ENCODE data around the gene CXCL3.

CXCL3 gene

DNA sequence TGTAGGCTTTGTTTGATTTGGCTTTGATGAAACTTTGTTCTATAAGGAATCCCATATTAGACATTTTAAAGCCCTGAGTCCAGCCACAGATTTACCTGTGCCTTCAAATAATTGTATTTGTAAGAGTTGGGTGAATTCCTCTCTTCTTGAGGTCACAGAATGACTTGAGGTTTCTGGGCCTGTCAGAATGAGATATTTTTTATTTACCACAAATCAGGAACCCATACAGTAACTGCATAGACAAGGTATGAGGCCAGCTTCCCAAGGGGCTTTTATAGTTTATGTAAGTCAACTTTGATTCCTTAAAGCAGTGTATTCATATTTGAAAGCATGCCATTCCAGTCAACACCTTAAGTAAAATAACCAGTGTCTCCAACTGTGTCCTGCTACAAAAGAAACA lies 29.1 kb upstream of the CXCL3 start:
- H3K9me3 ChIP-seq (ENCODE audit: control insufficient read depth, low read length) = no peaks in the 10 kb centered on the region
- H3K27me3 ChIP-seq (ENCODE audit: control insufficient read depth, insufficient read depth, low read length, poor library complexity, severe bottlenecking) = no peaks in the 10 kb centered on the region
- no peaks in the 10 kb centered on the region for H3K36me3 ChIP-seq (ENCODE audit: control insufficient read depth, insufficient read depth, low read length)
- H3K4me1 ChIP-seq (ENCODE audit: control insufficient read depth, insufficient read depth, low read length) = no peaks in the 10 kb centered on the region
- no peak overlapping the region for H3K27ac ChIP-seq (ENCODE audit: insufficient read depth, low read depth, low read length, poor library complexity, severe bottlenecking)
- no peak overlapping the region for H3K4me3 ChIP-seq (ENCODE audit: insufficient read depth, low read depth, low read length)

DNA sequence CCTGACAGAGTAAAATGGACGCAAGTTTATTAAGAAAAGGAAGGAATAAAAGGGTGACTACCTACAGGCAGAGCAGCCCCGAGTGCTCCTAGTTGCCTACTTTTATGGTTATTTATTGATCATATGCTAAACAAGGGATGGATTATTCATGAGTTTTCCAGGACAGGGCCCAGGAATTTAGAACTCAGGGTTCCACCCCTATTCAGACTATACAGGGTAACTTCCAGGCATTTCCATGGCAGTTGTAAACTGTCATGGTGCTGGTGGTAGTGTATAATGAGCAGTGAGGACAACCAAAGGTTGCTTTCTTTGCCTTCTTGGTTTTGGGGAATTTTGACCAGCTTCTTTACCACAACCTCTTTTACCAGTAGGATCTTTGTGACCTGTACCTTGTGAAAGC lies 27.7 kb upstream of the CXCL3 start:
- Histone ChIP-seq H3K27ac (ENCODE audit: insufficient read depth, low read depth, low read length, poor library complexity, severe bottlenecking) (no peak overlapping the region), H3K36me3 (ENCODE audit: control insufficient read depth, insufficient read depth, low read length) (no peaks in the 10 kb centered on the region), H3K27me3 (ENCODE audit: control insufficient read depth, insufficient read depth, low read length, poor library complexity, severe bottlenecking) (no peaks in the 10 kb centered on the region), H3K4me1 (ENCODE audit: control insufficient read depth, insufficient read depth, low read length) (no peaks in the 10 kb centered on the region), H3K9me3 (ENCODE audit: control insufficient read depth, low read length) (no peaks in the 10 kb centered on the region), H3K4me3 (ENCODE audit: insufficient read depth, low read depth, low read length) (no peak overlapping the region)
- 92 to 95% methylated on average over 2 of the region's 2 CpGs for WGBS, 2 experiments

- WGBS, 2 experiments = 80 to 91% methylated on average over 5 to 6 of the region's 6 CpGs
- H3K27me3 ChIP-seq (ENCODE audit: control insufficient read depth, insufficient read depth, low read length, poor library complexity, severe bottlenecking) = no peaks in the 10 kb centered on the region
Observed at GRCh38 chr4:74065115-74065642, 26.7 kb upstream of the CXCL3 start.

GRCh38 chr4:74063859-74064258 lies 25.4 kb upstream of the CXCL3 start:
- H3K4me3 ChIP-seq (ENCODE audit: insufficient read depth, low read depth, low read length) = no peak overlapping the region
- no peaks in the 10 kb centered on the region for H3K36me3 ChIP-seq (ENCODE audit: control insufficient read depth, insufficient read depth, low read length)
- no peaks in the 10 kb centered on the region for H3K27me3 ChIP-seq (ENCODE audit: control insufficient read depth, insufficient read depth, low read length, poor library complexity, severe bottlenecking)
- H3K9me3 ChIP-seq (ENCODE audit: control insufficient read depth, low read length) = no peaks in the 10 kb centered on the region
- no peaks in the 10 kb centered on the region for H3K4me1 ChIP-seq (ENCODE audit: control insufficient read depth, insufficient read depth, low read length)
- no peak overlapping the region for H3K27ac ChIP-seq (ENCODE audit: insufficient read depth, low read depth, low read length, poor library complexity, severe bottlenecking)
- 89 to 100% methylated on average over 1 of the region's 1 CpG for WGBS, 2 experiments

More at GRCh38 chr4:74065115-74065642, 26.7 kb upstream of the CXCL3 start:
- Histone ChIP-seq H3K9me3 (ENCODE audit: control insufficient read depth, low read length) (no peaks in the 10 kb centered on the region), H3K36me3 (ENCODE audit: control insufficient read depth, insufficient read depth, low read length) (no peaks in the 10 kb centered on the region), H3K4me3 (ENCODE audit: insufficient read depth, low read depth, low read length) (no peak overlapping the region), H3K4me1 (ENCODE audit: control insufficient read depth, insufficient read depth, low read length) (no peaks in the 10 kb centered on the region), H3K27ac (ENCODE audit: insufficient read depth, low read depth, low read length, poor library complexity, severe bottlenecking) (no peak overlapping the region)

GRCh38 chr4:74062953-74063352 lies 24.5 kb upstream of the CXCL3 start:
- Histone ChIP-seq H3K4me3 (ENCODE audit: insufficient read depth, low read depth, low read length) (no peak overlapping the region), H3K36me3 (ENCODE audit: control insufficient read depth, insufficient read depth, low read length) (no peaks in the 10 kb centered on the region), H3K4me1 (ENCODE audit: control insufficient read depth, insufficient read depth, low read length) (no peaks in the 10 kb centered on the region), H3K27me3 (ENCODE audit: control insufficient read depth, insufficient read depth, low read length, poor library complexity, severe bottlenecking) (no peaks in the 10 kb centered on the region), H3K27ac (ENCODE audit: insufficient read depth, low read depth, low read length, poor library complexity, severe bottlenecking) (no peak overlapping the region), H3K9me3 (ENCODE audit: control insufficient read depth, low read length) (no peaks in the 10 kb centered on the region)

DNA sequence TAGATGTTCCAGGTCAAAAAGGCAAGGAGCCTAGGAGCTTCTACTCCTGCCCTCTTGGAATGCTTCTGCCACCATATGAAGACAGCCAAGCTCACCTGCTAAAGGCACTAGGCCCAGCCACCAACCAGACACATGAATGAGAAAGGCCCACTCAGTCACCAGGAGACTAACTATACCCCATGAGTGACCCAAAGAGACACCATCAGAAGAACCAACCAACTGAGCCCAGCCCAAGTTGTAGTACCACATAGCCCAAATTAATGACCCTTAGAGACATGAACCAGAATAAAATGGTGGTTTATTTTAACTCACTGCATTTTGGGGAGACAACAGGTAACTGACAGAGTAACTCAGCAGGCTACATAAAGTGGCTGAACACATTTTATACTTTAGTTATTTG lies 22.9 kb upstream of the CXCL3 start:
- no peak overlapping the region for H3K4me3 ChIP-seq (ENCODE audit: insufficient read depth, low read depth, low read length)
- no peaks in the 10 kb centered on the region for H3K36me3 ChIP-seq (ENCODE audit: control insufficient read depth, insufficient read depth, low read length)
- no peaks in the 10 kb centered on the region for H3K27me3 ChIP-seq (ENCODE audit: control insufficient read depth, insufficient read depth, low read length, poor library complexity, severe bottlenecking)
- no peak overlapping the region for H3K27ac ChIP-seq (ENCODE audit: insufficient read depth, low read depth, low read length, poor library complexity, severe bottlenecking)
- H3K4me1 ChIP-seq (ENCODE audit: control insufficient read depth, insufficient read depth, low read length) = no peaks in the 10 kb centered on the region
- H3K9me3 ChIP-seq (ENCODE audit: control insufficient read depth, low read length) = no peaks in the 10 kb centered on the region

GRCh38 chr4:74059161-74059829 lies 20.8 kb upstream of the CXCL3 start:
- Histone ChIP-seq H3K36me3 (ENCODE audit: control insufficient read depth, insufficient read depth, low read length) (no peaks in the 10 kb centered on the region), H3K27ac (ENCODE audit: insufficient read depth, low read depth, low read length, poor library complexity, severe bottlenecking) (no peak overlapping the region), H3K27me3 (ENCODE audit: control insufficient read depth, insufficient read depth, low read length, poor library complexity, severe bottlenecking) (no peaks in the 10 kb centered on the region), H3K4me3 (ENCODE audit: insufficient read depth, low read depth, low read length) (no peak overlapping the region), H3K4me1 (ENCODE audit: control insufficient read depth, insufficient read depth, low read length) (no peaks in the 10 kb centered on the region), H3K9me3 (ENCODE audit: control insufficient read depth, low read length) (no peaks in the 10 kb centered on the region)
- WGBS, 2 experiments = 88 to 93% methylated on average over 2 of the region's 2 CpGs

- Histone ChIP-seq H3K9me3 (ENCODE audit: control insufficient read depth, low read length) (no peaks in the 10 kb centered on the region), H3K4me1 (ENCODE audit: control insufficient read depth, insufficient read depth, low read length) (no peaks in the 10 kb centered on the region), H3K27me3 (ENCODE audit: control insufficient read depth, insufficient read depth, low read length, poor library complexity, severe bottlenecking) (no peaks in the 10 kb centered on the region), H3K4me3 (ENCODE audit: insufficient read depth, low read depth, low read length) (no peak overlapping the region), H3K36me3 (ENCODE audit: control insufficient read depth, insufficient read depth, low read length) (no peaks in the 10 kb centered on the region), H3K27ac (ENCODE audit: insufficient read depth, low read depth, low read length, poor library complexity, severe bottlenecking) (no peak overlapping the region)
- WGBS, 2 experiments = 100% methylated on average over 3 of the region's 4 CpGs
Observed at GRCh38 chr4:74058048-74058651, 19.7 kb upstream of the CXCL3 start.

DNA sequence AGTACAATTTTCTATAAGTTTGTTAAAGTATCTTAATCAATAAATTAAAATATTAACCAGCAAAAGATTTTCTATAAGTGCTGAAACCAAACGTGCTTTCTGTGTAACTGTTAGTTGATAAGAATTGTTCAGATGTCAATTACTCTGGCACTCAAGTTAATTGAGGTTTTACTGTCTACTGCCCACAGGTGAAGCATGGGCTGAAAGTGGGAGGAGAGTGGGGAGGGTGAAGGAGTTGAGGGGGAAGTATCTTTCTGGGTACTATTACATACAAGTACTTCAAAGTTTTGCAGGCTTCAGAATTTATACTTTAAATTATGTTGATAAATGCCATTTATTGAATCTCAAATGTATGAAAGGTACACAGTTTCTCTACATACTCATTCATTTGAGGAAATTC lies 19.1 kb upstream of the CXCL3 start:
- 92% methylated on average over 1 of the region's 1 CpG for WGBS, 2 experiments
- H3K27ac ChIP-seq (ENCODE audit: insufficient read depth, low read depth, low read length, poor library complexity, severe bottlenecking) = no peak overlapping the region

GRCh38 chr4:74056858-74057562 lies 18.5 kb upstream of the CXCL3 start:
- 93 to 97% methylated on average over 4 of the region's 4 CpGs for WGBS, 2 experiments
- Histone ChIP-seq H3K36me3 (ENCODE audit: control insufficient read depth, insufficient read depth, low read length) (no peaks in the 10 kb centered on the region), H3K4me1 (ENCODE audit: control insufficient read depth, insufficient read depth, low read length) (no peaks in the 10 kb centered on the region), H3K27me3 (ENCODE audit: control insufficient read depth, insufficient read depth, low read length, poor library complexity, severe bottlenecking) (no peaks in the 10 kb centered on the region), H3K27ac (ENCODE audit: insufficient read depth, low read depth, low read length, poor library complexity, severe bottlenecking) (no peak overlapping the region), H3K4me3 (ENCODE audit: insufficient read depth, low read depth, low read length) (no peak overlapping the region), H3K9me3 (ENCODE audit: control insufficient read depth, low read length) (no peaks in the 10 kb centered on the region)

More for the DNA sequence above, 19.1 kb upstream of the CXCL3 start:
- Histone ChIP-seq H3K4me3 (ENCODE audit: insufficient read depth, low read depth, low read length) (no peak overlapping the region), H3K36me3 (ENCODE audit: control insufficient read depth, insufficient read depth, low read length) (no peaks in the 10 kb centered on the region), H3K9me3 (ENCODE audit: control insufficient read depth, low read length) (no peaks in the 10 kb centered on the region), H3K4me1 (ENCODE audit: control insufficient read depth, insufficient read depth, low read length) (no peaks in the 10 kb centered on the region), H3K27me3 (ENCODE audit: control insufficient read depth, insufficient read depth, low read length, poor library complexity, severe bottlenecking) (no peaks in the 10 kb centered on the region)

All from ectodermal cell (in vitro differentiated cells).